HCT116 (cell line): ENCODE data around the gene CAMK1D. TPM values are rescaled to one million over a fixed set of nuclear protein-coding genes. Genes with fewer than 3 reads are reported as not detected.

Experiments used
- ATAC-seq: fragments of 200-7000 bp; cut with Tn5 transposase; 2 replicates; pipeline ENCODE4 v1.9.1; 2020; ENCODE audit warnings: mild to moderate bottlenecking, moderate library complexity
- BruUV-seq: library from RNA; stranded (reverse); fragments of 400-500 nt; replicated peaks from 2 replicates; lab custom pipeline; 2021; lab: Mats Ljungman, UMichigan
- CTCF ChIA-PET: fragments of 300-600 bp; sonication (Branson Sonifier 250); formaldehyde crosslinking; loops from one replicate; lab custom pipeline; 2021; ENCODE audit warnings: antibody characterized with exemption; lab: Charles Lee
- POLR2A ChIA-PET: fragments of 300-600, 350-600 bp; sonication (Branson Sonifier 250); formaldehyde crosslinking; loops from one replicate; lab custom pipeline; 2021; ENCODE audit warnings: antibody characterized with exemption; lab: Charles Lee
- RAD21 ChIA-PET, 2 experiments: fragments of 300-600 bp; sonication (Branson Sonifier 250); formaldehyde crosslinking; loops; one replicate each; lab custom pipeline; 2023; ENCODE audit warnings: low total read pairs in 2 of 2; ENCODE audit not compliant: uncharacterized antibody in 2 of 2, unreplicated experiment in 2 of 2, low non-redundant PET in 1 of 2; lab: Charles Lee
- DNase-seq: peaks from one replicate; pipeline ENCODE4 v3.0.0-alpha.2; 2010; ENCODE audit warnings: low read depth, low spot score
- H2AFZ ChIP-seq: fragments of 200-600 bp; shearing (Covaris generic), sonication (generic); 2 replicates; pipeline ENCODE4 v1.6.1; 2017; ENCODE audit warnings: low read depth, mixed run types, mixed read lengths, antibody characterized with exemption, low read length; ENCODE audit not compliant: poor library complexity, severe bottlenecking
- H3K27ac ChIP-seq: 2 replicates; pipeline ENCODE4 v1.5.1; 2012; ENCODE audit warnings: low read depth, low read length
- H3K27me3 ChIP-seq: fragments of 200-600 bp; sonication (generic); 2 replicates; pipeline ENCODE4 v1.6.1; 2016; ENCODE audit warnings: mixed run types, low read length, mixed read lengths; ENCODE audit not compliant: insufficient read depth
- H3K36me3 ChIP-seq, 2 experiments: fragments of 200-500 bp in 1 of 2; fragments of 200-600 bp in 1 of 2; sonication (Bioruptor generic) in 1 of 2; sonication (generic) in 1 of 2; 2 replicates each; pipeline versions ENCODE4 v1.5.1 to v1.6.1; 2014 to 2016; ENCODE audit warnings: low read length in 2 of 2, inconsistent platforms in 1 of 2, mixed read lengths in 1 of 2, mixed run types in 1 of 2; ENCODE audit not compliant: insufficient read depth in 2 of 2, control insufficient read depth in 1 of 2
- H3K4me1 ChIP-seq, 2 experiments: fragments of 200-600 bp in 1 of 2; sonication (generic) in 1 of 2; 2 replicates each; pipeline versions ENCODE4 v1.5.1 to v1.6.1; 2012 to 2017; ENCODE audit warnings: low read length in 2 of 2, inconsistent platforms in 1 of 2, mild to moderate bottlenecking in 1 of 2, mixed read lengths in 1 of 2, mixed run types in 1 of 2, moderate library complexity in 1 of 2; ENCODE audit not compliant: insufficient read depth in 2 of 2, control insufficient read depth in 1 of 2
- H3K4me2 ChIP-seq: fragments of 200-600 bp; sonication (generic); 2 replicates; pipeline ENCODE4 v1.6.1; 2017; ENCODE audit warnings: mixed run types, low read length, mixed read lengths
- H3K4me3 ChIP-seq, 2 experiments: fragments of 200-600 bp in 1 of 2; sonication (generic) in 1 of 2; replicated peaks in 1 of 2; 2 replicates each; pipeline ENCODE4 v1.5.1; 2011 to 2016; ENCODE audit warnings: low read length in 2 of 2, control low read depth in 1 of 2, low read depth in 1 of 2, mild to moderate bottlenecking in 1 of 2, mixed read lengths in 1 of 2, mixed run types in 1 of 2
- H3K79me2 ChIP-seq: fragments of 200-600 bp; sonication (generic); 2 replicates; pipeline ENCODE4 v1.6.1; 2017; ENCODE audit warnings: mild to moderate bottlenecking, mixed run types, low read length, moderate library complexity, mixed read lengths; ENCODE audit not compliant: insufficient read depth
- H3K9ac ChIP-seq: fragments of 200-600 bp; sonication (generic); 2 replicates; pipeline ENCODE4 v1.6.1; 2016; ENCODE audit warnings: low read length, mixed read lengths
- H3K9me2 ChIP-seq: fragments of 200-600 bp; sonication (generic), shearing (Covaris generic); 2 replicates; pipeline ENCODE4 v1.6.1; 2017; ENCODE audit warnings: mixed run types, mild to moderate bottlenecking, moderate library complexity; ENCODE audit not compliant: insufficient read depth
- H3K9me3 ChIP-seq, 2 experiments: fragments of 200-500 bp in 1 of 2; fragments of 200-600 bp in 1 of 2; sonication (Bioruptor generic) in 1 of 2; sonication (generic) in 1 of 2; 2 replicates each; pipeline ENCODE4 v1.6.1; 2014 to 2017; ENCODE audit warnings: low read length in 2 of 2, mixed read lengths in 2 of 2, inconsistent platforms in 1 of 2, low read depth in 1 of 2, mild to moderate bottlenecking in 1 of 2, mixed run types in 1 of 2, moderate library complexity in 1 of 2; ENCODE audit not compliant: control insufficient read depth in 1 of 2, insufficient read depth in 1 of 2
- H4K20me1 ChIP-seq: fragments of 200-600 bp; sonication (generic), shearing (Covaris generic); 2 replicates; pipeline ENCODE4 v1.6.1; 2017; ENCODE audit warnings: mixed run types, mild to moderate bottlenecking, moderate library complexity; ENCODE audit not compliant: insufficient read depth
- CBX3 ChIP-seq: IDR thresholded peaks from 2 replicates; pipeline ENCODE4 v1.6.1; 2012; ENCODE audit warnings: low read depth
- CEBPB ChIP-seq: IDR thresholded peaks from 2 replicates; pipeline ENCODE4 v1.6.1; 2012; ENCODE audit warnings: low read depth
- EGR1 ChIP-seq: IDR thresholded peaks from 2 replicates; pipeline ENCODE4 v1.6.1; 2012; ENCODE audit warnings: low read depth
- FOSL1 ChIP-seq: IDR thresholded peaks from 2 replicates; pipeline ENCODE4 v1.6.1; 2012; ENCODE audit warnings: low read depth
- JUND ChIP-seq: IDR thresholded peaks from 2 replicates; pipeline ENCODE4 v1.6.1; 2012
- SIN3A ChIP-seq: IDR thresholded peaks from 2 replicates; pipeline ENCODE4 v1.6.1; 2012; ENCODE audit warnings: low read depth
- SP1 ChIP-seq: IDR thresholded peaks from 2 replicates; pipeline ENCODE4 v1.6.1; 2012; ENCODE audit warnings: low read depth
- SRF ChIP-seq: IDR thresholded peaks from 2 replicates; pipeline ENCODE4 v1.6.1; 2012; ENCODE audit warnings: low read depth
- ZFX ChIP-seq: fragments of 450-650 bp; IDR thresholded peaks from 2 replicates; pipeline ENCODE4 v1.6.1; 2017
- ZNF274 ChIP-seq: fragments of 200-500 bp; sonication (Bioruptor generic); IDR thresholded peaks from 2 replicates; pipeline ENCODE4 v1.6.1; 2014; ENCODE audit warnings: mild to moderate bottlenecking, low read depth, low read length, inconsistent platforms
- intact Hi-C: fragments of 100-400 bp; cut with micrococcal nuclease; formaldehyde crosslinking; loops from 2 replicates; pipeline ENCODE4 v1.10.0; 2022
- total RNA-seq: library from RNA; stranded (reverse); gene quantifications from one replicate; pipeline ENCODE4 v1.2.1, GENCODE V29; 2021; ENCODE audit not compliant: unreplicated experiment
- TF ChIP-seq, protein P1 (sequence below): IDR thresholded peaks from 2 replicates; pipeline ENCODE4 v1.6.1; 2012
- TF ChIP-seq, protein P2 (sequence below): IDR thresholded peaks from 2 replicates; pipeline ENCODE4 v1.6.1; 2012; ENCODE audit warnings: low read depth
- TF ChIP-seq, protein P3 (sequence below): IDR thresholded peaks from 2 replicates; pipeline ENCODE4 v1.6.1; 2012

CAMK1D gene
- total RNA-seq, 1 experiment from 2014 or later = 9.6 TPM

DNA sequence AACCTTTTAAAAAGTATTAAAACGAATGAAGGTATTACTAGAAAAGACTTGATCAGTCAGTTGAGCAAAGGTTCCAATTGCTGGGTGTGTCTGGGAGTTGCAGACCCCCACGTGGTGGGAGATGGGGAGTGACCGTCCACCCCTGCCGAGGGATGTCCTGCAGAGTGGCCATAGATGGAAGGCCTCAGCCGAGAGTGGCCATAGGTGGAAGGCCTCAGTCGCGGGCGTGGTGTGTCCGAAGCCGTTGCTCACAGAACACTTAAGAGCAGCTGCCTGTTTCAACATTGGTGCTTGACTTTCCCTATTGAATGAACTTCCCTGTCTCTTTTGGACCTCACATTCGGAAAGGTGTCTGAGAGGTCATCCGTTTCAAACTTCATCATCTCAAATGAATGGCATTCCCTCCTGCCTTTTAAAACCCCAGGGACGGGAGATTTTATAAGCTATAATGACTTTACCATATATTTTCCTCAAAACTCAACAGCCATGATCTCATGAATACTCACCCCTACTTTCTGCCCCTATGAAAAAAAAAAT, 69.4 kb downstream of the CAMK1D start:
- H3K27me3 ChIP-seq = no peaks in the 10 kb centered on the region
- DNase-seq = no peak
- POLR2A ChIA-PET = no interaction called here
- TF ChIP-seq EGR1 (no peak), CBX3 (no peak), SIN3A (no peak; the same call in 1 of the 2 replicates), SP1 (no peak)
- TF ChIP-seq, all 23 proteins: peak for 0
- no peak overlapping the region for H2AFZ ChIP-seq
- H3K36me3 ChIP-seq = no peaks in the 10 kb centered on the region
- no peak overlapping the region for H3K4me3 ChIP-seq
- no peak overlapping the region for H3K9ac ChIP-seq
- H3K4me2 ChIP-seq = peak overlapping the region; percentile 62
- CTCF ChIA-PET = no interaction called here
- H3K9me3 ChIP-seq = no peaks in the 10 kb centered on the region
- H4K20me1 ChIP-seq = no peaks in the 10 kb centered on the region
- no TSS peak for BruUV-seq
- ATAC-seq = peak; percentile 42; the same call in 1 of the 2 replicates
- intact Hi-C loops = no loop called here
- H3K9me2 ChIP-seq = no peaks in the 10 kb centered on the region
- peak overlapping the region; percentile 13; the same call in 1 of the 2 replicates for H3K27ac ChIP-seq
- no peaks in the 10 kb centered on the region for H3K79me2 ChIP-seq
- RAD21 ChIA-PET = no interaction called here
- peaks cover 17 to 25% of the 10 kb centered on the region in 2 experiments for H3K4me1 ChIP-seq

DNA sequence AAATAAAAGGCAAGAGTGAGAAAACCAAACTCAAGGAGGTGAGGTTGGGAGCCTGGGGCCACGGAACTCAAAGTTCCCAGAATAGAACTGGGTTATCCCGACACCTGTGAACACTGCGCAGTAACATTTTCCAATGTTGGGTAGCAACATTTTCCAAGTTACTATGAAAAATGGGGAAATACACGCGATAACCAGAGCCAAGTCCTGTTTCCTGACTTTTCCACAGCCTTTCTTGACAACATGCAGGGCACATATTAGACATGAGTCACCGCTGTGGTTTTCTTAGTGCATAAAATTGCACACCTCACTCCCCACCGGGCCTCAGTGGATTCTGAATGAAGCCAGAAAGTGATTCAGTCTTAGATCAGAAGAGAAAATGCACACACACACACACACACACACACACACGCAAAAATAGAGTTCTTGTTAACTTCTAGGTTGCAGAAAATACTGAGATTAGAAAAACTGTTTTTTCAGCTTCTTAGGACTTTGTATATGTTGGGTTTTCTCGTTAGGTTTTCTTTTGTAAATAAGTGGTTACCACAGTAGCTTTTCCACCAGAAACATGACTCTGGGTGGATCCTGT, 70.0 kb downstream of the CAMK1D start:
- Histone ChIP-seq H3K27me3 (no peaks in the 10 kb centered on the region), H2AFZ (no peak overlapping the region), H3K27ac (peak overlapping the region; percentile 13; the same call in 1 of the 2 replicates), H3K79me2 (no peaks in the 10 kb centered on the region), H3K9me2 (no peaks in the 10 kb centered on the region), H3K9me3 (no peaks in the 10 kb centered on the region), H3K36me3 (no peaks in the 10 kb centered on the region), H3K4me2 (peak overlapping the region; percentile 62), H3K4me1 (peaks cover 17 to 25% of the 10 kb centered on the region in 2 experiments), H3K9ac (no peak overlapping the region), H4K20me1 (no peaks in the 10 kb centered on the region), H3K4me3 (peak overlapping the region in 1 of 2 experiments; percentile 0; a peak in 1 of 4 replicates)
- no peak; the same call in 1 of the 2 replicates for TF ChIP-seq EGR1
- 0 out of 2 replicates have a peak, but pooled peaks have one; percentile 41 for TF ChIP-seq SRF
- peak; percentile 81 for TF ChIP-seq JUND
- TF ChIP-seq, protein P1, sequence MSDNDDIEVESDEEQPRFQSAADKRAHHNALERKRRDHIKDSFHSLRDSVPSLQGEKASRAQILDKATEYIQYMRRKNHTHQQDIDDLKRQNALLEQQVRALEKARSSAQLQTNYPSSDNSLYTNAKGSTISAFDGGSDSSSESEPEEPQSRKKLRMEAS = peak; percentile 48; the same call in 1 of the 2 replicates
- TF ChIP-seq, protein P2, sequence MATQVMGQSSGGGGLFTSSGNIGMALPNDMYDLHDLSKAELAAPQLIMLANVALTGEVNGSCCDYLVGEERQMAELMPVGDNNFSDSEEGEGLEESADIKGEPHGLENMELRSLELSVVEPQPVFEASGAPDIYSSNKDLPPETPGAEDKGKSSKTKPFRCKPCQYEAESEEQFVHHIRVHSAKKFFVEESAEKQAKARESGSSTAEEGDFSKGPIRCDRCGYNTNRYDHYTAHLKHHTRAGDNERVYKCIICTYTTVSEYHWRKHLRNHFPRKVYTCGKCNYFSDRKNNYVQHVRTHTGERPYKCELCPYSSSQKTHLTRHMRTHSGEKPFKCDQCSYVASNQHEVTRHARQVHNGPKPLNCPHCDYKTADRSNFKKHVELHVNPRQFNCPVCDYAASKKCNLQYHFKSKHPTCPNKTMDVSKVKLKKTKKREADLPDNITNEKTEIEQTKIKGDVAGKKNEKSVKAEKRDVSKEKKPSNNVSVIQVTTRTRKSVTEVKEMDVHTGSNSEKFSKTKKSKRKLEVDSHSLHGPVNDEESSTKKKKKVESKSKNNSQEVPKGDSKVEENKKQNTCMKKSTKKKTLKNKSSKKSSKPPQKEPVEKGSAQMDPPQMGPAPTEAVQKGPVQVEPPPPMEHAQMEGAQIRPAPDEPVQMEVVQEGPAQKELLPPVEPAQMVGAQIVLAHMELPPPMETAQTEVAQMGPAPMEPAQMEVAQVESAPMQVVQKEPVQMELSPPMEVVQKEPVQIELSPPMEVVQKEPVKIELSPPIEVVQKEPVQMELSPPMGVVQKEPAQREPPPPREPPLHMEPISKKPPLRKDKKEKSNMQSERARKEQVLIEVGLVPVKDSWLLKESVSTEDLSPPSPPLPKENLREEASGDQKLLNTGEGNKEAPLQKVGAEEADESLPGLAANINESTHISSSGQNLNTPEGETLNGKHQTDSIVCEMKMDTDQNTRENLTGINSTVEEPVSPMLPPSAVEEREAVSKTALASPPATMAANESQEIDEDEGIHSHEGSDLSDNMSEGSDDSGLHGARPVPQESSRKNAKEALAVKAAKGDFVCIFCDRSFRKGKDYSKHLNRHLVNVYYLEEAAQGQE = no peak
- TF ChIP-seq ZNF274 = no peak
- TF ChIP-seq CEBPB = peak; percentile 40
- no peak for TF ChIP-seq ZFX
- peak; percentile 91 for TF ChIP-seq FOSL1
- peak; percentile 46; the same call in 1 of the 2 replicates for TF ChIP-seq CBX3
- TF ChIP-seq, protein P3, sequence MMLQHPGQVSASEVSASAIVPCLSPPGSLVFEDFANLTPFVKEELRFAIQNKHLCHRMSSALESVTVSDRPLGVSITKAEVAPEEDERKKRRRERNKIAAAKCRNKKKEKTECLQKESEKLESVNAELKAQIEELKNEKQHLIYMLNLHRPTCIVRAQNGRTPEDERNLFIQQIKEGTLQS = no peak
- peak; percentile 73 for TF ChIP-seq SP1
- ChIA-PET RAD21 (no interaction called here), CTCF (no interaction called here), POLR2A (no interaction called here)
- peak; percentile 79 for DNase-seq
- intact Hi-C loops = no loop called here
- ATAC-seq = peak; percentile 90
- no TSS peak for BruUV-seq
